Activated CD8-positive, alpha-beta memory T cell treated with anti-CD3 and anti-CD28 coated beads for 1 hour (primary cell): Measurements from ENCODE around the gene PPP1R1B.

Source experiments
- DNase-seq, 2 donors: peaks; one replicate each; pipeline ENCODE4 v3.0.0-alpha.2; 2020; ENCODE audit warnings: low read depth in 1 of 2; ENCODE audit errors: extremely low read depth in 1 of 2

PPP1R1B gene

DNA sequence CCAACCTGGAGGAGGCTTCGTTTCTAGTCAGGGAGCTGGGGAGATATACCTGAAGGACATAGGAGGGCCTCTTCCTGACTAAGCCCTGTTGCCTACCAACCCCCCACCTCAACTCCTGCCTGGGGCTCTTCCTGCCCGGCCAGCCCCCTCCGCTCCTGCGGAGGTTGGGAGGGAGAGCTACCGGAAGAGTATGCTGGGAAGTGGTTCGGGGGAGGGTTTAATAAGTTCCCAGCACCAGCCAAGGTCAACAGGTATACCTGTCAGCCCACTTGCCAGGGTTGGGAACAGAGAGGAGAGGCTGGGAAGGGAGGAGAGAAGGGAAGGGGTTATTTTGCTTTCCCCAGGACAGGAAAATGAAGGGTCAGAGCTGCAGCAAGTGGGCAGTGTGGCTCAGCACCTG, 4.7 kb downstream of the PPP1R1B start:
- no peak for DNase-seq

DNA sequence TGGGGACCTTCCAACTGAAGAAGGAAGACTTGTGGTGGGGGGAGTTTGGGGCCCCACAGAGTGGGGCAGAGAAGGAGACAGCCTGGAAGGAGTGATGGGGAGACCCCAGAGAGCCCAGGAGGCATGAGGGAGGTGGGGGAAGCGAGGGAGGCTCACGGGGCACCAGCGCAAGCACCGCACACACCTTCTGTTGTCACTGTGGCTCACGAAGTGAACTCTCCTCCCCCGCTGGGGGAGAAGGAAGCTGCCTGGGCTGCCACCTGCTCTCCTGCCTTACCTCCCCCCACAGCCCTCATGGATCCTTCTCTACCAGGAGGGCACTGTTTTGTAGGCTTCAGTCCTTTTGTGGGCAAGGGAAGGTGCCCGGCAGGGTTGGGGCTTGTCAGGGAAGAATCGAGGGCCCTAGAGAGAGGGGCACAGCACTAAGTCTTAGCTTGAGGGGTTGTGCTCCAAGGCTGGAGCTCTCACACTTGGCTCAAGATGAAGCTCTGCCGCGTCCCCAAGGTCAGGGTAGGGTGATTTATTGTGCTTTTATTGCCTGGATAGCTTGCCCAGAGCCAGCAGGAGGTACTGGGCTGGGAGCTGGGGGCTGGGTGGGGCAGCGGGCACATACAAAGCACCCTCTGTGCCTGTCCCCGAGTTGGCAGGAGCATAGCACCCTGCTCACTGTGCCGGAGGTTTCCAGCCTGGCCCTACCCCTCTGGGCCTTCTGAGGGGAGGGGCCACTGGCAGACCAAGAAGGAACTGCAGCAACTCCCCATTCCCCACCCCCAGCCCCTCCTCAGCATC, 5.6 kb downstream of the PPP1R1B start:
- no peak for DNase-seq

DNA sequence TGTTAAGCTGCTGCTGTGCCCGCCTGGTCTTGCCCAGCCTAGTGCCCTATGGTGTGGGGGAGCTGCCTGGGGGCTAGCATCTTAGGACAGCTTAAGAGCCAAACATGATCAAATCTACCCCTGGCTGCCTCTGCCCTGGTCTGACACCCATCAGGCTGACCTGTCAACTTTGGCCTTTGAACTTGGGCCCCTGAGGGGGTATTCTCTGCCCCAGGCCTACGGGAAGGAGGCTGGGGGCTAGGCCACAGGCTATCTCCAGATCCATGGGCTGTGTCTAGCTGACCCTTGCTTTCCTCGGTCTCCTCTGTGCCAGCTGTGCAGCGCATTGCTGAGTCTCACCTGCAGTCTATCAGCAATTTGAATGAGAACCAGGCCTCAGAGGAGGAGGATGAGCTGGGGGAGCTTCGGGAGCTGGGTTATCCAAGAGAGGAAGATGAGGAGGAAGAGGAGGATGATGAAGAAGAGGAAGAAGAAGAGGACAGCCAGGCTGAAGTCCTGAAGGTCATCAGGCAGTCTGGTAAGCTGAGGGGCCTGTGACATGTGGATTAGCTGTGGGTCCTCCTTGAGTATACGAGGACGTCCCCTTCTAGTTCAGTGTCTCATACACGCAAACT, 6.9 kb downstream of the PPP1R1B start:
- no peak for DNase-seq

DNA sequence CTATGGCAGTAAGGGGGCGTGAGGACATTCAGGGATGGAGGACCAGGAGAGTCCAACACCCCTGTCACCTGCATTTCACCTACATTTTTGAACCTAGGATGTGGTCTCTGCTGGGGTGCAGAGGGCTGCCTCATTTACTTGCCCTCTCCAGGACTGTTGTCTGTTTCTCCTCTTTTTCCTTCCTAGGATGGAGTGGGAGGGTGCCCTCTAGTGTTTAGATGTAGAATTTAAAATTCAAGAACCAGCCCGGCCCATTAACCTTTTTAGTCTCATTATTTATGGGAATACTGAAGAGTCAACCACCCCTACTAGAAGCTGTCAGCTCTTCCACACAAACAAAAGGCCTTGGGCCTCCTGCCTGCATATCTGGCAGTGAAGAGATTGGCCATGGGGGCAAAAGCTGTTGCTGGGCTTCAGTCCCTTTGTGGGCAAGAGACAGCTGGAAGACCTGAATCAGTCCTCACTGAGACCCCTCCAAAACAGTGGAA, 7.7 kb downstream of the PPP1R1B start:
- no peak for DNase-seq

DNA sequence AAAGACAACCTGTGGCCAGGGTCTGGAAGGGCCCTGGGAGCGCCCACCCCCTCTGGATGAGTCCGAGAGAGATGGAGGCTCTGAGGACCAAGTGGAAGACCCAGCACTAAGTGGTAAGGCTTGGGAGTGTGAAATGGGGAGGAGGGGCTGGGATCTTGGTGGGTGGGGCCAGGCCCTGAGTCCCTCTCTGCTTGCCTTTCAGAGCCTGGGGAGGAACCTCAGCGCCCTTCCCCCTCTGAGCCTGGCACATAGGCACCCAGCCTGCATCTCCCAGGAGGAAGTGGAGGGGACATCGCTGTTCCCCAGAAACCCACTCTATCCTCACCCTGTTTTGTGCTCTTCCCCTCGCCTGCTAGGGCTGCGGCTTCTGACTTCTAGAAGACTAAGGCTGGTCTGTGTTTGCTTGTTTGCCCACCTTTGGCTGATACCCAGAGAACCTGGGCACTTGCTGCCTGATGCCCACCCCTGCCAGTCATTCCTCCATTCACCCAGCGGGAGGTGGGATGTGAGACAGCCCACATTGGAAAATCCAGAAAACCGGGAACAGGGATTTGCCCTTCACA, 8.9 kb downstream of the PPP1R1B start:
- no peak for DNase-seq

DNA sequence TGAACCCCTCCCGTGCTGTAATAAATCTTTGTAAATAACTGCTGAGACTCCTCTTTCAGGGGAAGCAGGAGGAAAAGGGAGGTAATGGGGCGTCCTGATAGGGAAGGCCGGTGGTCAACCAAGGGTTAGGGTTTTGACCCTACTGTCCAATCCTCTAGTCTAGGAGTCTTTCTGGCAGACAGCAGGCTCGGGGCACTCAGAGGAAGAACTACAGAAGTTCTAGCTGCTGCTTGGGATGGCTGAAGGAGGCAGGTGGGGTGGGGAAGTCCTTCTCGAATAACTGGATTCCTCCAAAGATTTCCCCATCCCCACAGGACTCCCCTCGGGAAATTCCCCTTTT, 9.8 kb downstream of the PPP1R1B start:
- DNase-seq = no peak

DNA sequence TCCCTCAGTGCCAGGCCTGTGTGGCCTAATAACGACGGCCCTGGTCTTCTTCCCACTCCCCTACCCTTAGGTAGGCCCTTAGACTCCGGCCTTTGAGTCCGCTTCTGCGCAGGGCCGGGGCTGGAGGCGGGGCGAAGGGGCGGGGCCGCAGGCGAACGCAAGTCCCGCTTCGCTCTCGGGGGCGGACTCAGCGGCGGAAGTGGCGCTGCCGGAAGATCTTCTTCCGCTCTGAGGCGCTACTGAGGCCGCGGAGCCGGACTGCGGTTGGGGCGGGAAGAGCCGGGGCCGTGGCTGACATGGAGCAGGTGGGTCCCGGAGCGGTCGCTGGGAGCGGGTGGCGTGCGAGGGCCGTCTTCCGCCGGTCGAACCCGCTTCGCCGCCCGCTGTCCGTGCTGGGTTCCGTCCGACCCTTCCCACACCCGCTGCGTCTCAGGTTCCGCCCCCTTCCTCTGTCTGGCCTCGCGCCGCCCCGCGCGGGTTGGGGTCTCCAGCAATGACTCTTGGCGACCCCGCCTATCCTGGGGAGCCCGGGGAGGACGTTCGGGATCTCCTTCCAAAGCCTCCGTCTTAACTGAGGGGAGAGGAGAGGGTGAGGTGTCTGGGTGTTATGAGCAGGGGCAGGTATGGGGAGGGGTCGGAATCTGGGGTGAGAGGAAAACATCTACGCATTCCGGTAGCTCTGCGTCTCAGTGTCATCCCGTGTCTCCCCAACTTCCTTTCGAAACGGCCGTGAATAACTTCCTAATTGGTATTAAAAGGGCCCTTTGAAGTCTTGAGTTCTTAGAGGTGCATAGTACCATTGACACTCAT, 10.4 kb downstream of the PPP1R1B start, which contains the start of gene STARD3:
Gene STARD3, plus strand, starts transcription at position 218 of the 810 bp plus-strand sequence. CDS start 16,388 bp downstream, outside the sequence.
- peak; percentile 65 to 88 for DNase-seq

DNA sequence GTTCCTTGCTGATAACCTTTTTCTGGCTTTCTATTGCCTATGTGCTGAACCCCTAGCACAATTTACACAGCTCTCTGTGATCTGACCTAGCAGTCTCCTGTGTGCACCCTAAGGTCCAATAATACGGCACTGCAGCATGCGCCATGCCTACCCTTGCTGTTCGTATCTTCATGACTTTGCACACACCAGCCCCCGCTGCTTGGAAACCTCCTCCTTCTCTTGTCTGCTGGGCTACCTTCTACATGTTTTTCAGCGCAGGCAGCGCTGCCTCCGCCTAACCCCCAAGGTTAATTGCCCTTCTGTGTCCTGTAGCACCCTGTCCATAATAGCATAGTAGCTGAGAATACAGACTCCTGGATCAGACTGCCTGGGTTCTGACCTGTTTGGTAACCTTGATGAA, 11.6 kb downstream of the PPP1R1B start:
- DNase-seq = no peak

DNA sequence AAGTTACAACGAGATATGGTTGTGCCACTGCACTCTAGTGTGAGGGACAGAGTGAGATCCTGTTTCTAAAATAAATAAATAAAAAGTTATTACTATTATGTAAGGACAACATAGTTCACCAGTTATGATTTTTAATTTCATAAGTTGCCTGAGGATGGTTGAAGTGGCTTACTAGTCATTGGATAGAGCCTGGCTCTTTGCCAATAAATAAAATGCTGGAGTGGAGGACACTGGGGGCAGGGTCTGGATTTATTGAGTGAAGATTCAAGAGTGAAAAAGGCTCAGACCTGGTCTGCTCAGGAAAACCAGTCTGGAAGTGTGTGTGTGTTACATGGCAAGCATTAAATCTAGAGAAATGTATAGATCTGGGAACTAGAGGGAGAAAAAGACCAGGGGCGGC, 12.3 kb downstream of the PPP1R1B start:
- DNase-seq = no peak

DNA sequence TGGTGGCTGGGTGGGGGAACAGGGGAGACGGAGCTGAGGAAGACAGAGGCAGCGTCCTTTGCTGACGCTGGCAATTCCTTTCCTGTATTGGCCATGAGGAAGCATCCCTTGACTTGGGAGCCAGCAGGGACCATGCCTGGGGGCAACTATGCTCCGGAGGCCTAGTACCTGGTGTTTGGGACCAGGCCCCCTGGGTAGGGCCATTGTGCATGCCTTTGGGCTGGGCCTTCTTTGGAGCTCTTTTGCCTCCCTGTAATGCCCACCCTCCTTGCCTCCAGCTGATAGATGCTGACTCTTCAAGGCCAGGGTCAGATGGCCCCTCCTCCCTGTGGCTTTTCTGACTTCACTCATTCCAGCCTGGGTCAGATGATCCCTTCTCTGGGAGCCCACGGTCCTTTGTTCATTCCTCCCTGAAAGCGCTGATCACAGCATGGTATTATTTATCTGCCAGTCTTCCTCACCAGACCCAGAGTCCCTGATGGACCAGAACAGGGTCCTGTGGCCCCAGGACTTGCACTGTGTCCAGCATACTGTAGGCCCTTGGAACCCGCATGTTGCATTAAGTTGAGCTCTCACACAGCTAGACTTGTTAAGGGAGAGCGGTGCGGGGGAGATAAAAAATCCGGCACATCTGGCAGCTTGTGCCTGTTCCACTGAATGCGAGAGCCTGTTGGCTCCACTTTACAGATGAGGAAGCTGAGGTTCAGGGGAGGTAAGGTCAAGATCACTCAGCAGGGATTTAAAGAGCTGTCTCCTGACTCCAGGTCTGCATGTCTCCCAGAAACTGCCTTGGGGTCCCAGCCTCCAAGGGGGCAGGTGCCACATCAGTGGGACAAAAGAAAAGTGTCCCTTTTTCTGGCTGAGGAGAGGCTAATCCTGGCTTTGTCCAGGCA, 13.1 kb downstream of the PPP1R1B start:
- DNase-seq = no peak

DNA sequence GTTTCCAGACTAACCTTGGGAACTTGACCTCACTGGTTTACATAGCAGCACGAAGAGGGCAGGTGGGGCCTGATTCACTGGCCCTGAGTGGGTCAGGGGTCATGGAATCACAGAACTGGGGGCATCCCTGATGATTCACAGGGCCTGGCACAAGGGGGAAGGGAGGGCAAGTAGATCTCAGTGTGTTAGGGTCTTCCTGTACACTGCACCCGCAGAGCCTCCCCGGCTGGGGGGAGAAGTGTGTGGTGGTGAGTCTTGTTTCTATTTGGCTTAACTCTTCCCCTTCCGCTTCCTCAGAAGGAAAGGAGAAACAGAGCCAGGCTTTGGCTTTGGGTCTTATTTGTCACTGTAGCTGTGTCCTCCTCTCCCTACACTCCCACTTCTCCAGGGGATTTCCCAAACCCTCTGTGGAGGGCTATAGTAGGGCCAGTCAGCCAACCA, 13.9 kb downstream of the PPP1R1B start:
- no peak for DNase-seq

DNA sequence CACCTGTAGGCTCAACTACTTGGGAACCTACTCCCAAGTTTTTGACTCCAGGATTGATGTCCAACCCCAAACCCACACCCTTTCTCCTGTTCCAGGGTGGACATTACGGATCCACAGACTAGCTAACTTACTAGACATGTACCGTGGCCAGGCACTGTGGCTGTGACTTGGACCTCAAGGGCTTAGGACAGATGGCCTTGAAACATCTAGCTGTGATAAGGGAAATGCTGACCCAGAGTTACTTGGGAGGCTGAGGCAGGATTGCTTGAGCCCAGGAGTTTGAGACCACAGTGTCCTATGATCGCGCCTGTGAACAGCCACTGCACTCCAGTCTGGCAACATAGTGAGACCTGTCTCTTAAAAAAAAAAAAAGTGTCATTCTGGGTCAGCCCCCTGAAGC, 14.3 kb downstream of the PPP1R1B start:
- no peak for DNase-seq

DNA sequence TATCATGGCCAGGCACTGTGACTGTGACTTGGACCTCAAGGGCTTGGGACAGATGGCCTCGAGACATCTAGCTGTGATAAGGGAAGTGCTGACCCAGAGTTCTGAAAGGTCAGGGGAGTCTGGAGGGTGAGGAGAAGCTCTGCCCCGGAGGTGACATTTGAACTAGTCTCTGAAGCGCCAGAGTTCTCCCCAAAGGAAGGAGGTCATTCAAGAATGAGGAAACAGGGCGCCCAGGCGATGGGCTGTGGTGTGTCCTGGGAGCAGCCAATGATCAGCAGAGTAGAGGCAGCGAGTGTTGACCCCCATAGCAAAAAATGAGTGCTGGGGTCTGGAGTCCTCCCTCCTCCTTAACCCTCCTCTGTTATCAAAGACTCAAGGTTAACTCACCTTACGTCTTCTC, 15.1 kb downstream of the PPP1R1B start:
- no peak for DNase-seq

DNA sequence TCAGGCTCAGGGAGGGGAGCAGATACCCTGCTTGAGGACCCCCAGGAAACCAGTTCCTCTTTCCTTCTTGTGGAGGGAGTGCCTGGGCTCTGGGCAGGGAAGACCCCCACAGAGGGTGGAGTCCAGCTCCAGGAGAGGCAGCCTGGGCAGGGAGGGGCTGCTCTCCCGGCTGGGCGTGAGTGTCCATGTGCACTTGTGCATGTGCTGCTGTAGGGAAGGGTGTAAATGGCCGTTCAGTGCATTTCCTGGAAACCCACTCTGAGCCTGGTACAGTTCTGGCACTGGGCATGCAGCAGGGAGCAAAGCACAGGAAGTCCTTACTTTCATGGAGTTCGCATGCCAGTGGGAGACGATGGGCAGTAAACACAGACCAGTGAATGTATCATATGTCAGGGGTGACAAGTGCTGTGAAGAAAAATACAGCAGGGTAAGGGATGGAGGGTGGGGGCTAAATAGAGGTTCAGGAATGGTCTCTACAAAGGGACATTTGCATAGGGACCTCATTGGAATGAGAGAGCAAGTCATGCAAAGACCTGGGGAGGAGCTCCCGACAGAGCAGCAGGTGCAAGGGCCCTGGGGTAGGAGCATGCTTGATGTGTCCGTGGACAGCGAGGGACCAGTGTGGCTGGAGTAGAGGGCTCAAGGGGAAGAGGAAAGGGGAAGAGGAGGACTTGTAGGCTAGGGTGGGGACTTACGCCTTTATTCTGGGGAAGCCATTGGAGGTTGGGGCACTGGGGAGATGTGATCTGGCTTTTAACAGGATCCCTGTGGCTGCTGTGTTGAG, 15.7 kb downstream of the PPP1R1B start:
- no peak for DNase-seq

DNA sequence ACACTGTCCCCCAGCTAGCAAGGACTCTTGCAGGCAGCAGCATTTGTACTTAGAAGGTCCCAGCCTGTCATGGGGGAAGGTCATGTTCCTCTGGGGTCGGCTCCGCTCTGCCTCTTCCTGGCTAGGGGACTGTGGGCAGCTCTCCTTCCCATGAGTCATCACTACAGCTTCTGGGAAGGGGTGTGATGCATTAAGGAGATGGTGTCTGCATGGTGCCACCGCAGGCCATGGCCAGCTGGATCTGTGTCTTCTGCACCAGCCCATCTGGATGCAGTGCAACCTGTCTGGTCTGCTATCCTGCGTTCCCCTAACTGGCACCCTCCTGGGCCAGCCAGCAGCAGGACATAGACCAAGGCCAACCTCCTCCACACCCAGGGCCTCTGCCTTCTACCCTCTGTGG, 16.5 kb downstream of the PPP1R1B start:
- no peak for DNase-seq

DNA sequence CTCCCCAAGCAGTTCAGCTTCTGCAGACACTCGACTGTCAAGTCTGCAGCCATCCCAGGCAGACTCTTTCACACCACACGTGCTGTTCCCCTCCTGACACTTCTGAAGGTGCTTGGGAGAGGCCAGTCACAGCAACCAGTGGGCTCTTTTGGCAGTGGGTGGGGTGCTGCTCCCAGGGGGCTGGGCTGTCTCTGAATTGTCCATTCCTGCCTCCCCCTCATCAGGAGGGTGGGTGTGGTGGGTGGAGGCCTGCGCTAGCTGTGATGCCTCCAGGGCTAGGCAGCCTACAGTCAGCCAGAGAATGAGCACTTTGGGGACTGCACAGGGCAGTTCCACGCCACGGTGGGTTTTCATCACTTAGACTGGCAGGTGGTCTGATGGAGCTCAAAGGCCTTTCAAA, 20.5 kb downstream of the PPP1R1B start:
- no peak for DNase-seq

DNA sequence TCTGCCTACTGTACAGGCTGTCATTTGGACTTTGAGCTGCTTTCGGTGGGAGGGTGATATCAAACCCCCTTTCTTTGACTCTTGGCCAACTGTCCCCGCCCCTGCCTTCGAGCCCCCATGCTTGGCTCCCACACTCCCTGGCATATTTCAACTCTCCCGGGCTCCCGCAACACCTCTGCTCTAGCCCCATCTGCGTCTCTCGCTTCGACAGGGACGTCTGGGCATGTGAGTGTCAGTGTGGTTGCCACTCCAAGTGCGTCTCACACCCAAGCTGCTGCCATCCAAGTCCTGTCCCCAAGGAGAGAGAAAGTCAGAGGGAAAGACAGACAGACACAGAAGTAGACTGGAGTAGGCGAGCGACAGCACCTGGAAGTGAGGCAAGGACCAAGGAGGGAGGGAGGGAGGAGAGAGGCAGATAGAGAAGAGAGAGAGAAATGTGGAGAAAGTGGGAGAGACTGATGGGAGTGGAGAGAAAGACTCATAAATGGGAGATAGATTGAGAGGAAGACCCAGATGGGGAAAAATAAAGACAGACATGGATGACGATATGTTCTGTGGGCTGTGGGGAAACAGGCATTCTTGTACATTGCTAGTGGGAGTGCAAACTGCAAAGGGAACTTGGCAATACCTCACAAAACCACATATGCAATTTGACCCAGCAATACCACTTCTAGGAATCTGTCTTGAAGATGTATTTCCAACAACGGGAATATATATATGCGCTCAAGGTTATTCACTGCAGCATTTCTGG, 22.0 kb downstream of the PPP1R1B start:
- no peak for DNase-seq

DNA sequence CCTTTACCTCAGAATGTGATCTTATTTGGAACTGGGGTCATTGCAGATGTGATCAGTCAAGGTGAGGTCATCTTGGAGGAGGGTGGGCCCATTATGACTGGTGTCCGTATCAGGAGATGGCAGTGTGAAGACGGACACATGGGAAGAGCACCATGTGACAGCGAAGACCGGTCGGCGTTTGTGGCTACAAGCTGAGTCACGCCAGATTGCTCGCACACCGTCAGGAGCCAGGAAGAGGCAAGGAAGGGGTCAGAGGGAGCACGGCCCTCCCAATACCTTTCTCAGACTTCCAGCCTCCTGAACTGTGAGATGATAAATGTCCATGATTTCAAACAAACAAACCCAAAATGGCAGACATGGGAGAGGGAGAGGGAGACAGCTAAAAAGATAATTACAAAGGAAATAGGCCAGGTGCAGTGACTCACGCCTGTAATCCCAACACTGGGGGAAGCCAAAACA, 23.4 kb downstream of the PPP1R1B start:
- no peak for DNase-seq
